Uterus (tissue), 4 donors: ENCODE data around the gene DUSP8. TPM values are rescaled to one million over a fixed set of nuclear protein-coding genes. Genes with fewer than 3 reads are reported as not detected.
A peak's percentile ranks its signal among the peaks of the same experiment; 100 is the strongest.
"Not testable (repeated sequence)": the region's sequence is repeated elsewhere in the genome, so short reads cannot be mapped to it uniquely, and the experiment has no call there.

Experiments
- DNase-seq, 2 donors: peaks; one replicate each; pipeline ENCODE4 v3.0.0-alpha.2; 2019 to 2020
- H3K27ac ChIP-seq, 2 donors: fragments of 200-600 bp; sonication (generic); 1 replicate in 1 of 2; 2 replicates in 1 of 2; pipeline ENCODE4 v1.5.1; 2016 to 2018
- H3K27me3 ChIP-seq, 2 donors: fragments of 200-600 bp; sonication (generic); one replicate each; pipeline ENCODE4 v1.5.1; 2018 to 2019; ENCODE audit warnings: control low read depth in 1 of 2
- H3K36me3 ChIP-seq, 2 donors: fragments of 200-600 bp; sonication (generic); one replicate each; pipeline ENCODE4 v1.5.1; 2019; ENCODE audit warnings: control low read depth in 1 of 2
- H3K4me1 ChIP-seq, 2 donors: fragments of 200-600 bp; sonication (generic); one replicate each; pipeline ENCODE4 v1.5.1; 2018 to 2019; ENCODE audit warnings: control low read depth in 1 of 2
- H3K4me3 ChIP-seq, 2 donors: fragments of 200-600 bp; sonication (generic); 1 replicate in 1 of 2; 2 replicates in 1 of 2; pipeline ENCODE4 v1.5.1; 2018 to 2019; ENCODE audit warnings: mild to moderate bottlenecking in 1 of 2
- H3K9me3 ChIP-seq, 2 donors: fragments of 200-600 bp; sonication (generic); one replicate each; pipeline ENCODE4 v1.5.1; 2019; ENCODE audit warnings: control low read depth in 1 of 2
- POLR2A ChIP-seq, 2 donors: fragments of 450-650 bp; IDR thresholded peaks; one replicate each; pipeline ENCODE4 v1.6.1; 2016; ENCODE audit warnings: antibody characterized with exemption in 2 of 2, mild to moderate bottlenecking in 1 of 2, moderate library complexity in 1 of 2
- intact Hi-C: fragments of 100-400 bp; cut with DNase I; formaldehyde crosslinking; loops from one replicate; pipeline ENCODE4 v1.15.1; 2023; ENCODE audit warnings: low total_unique reads
- total RNA-seq, 4 donors: library from RNA; depleted of rRNA in 3 of 4; stranded (reverse); fragments of >200 nt in 3 of 4; gene quantifications; one replicate each; pipeline versions ENCODE4 v1.1.0 to v1.2.4, GENCODE V29; 2014 to 2023
- TF ChIP-seq, protein P1 (sequence below), 4 experiments: fragments of 200-600 bp in 2 of 4; fragments of 450-650 bp in 2 of 4; sonication (generic) in 2 of 4; IDR thresholded peaks; one replicate each; pipeline ENCODE4 v1.5.1; 2016 to 2019; ENCODE audit warnings: antibody characterized with exemption in 4 of 4, mild to moderate bottlenecking in 2 of 4, moderate library complexity in 1 of 4
- donor health status: DM: yes; HTN: yes; CAD: no.

Gene DUSP8
- 10 to 100 TPM in 1 of 4 donors, 1 to 10 TPM in 2, under 1 TPM in 1; under 0.01 to 21.7 (median 3.1) TPM for total RNA-seq

GRCh38 chr11:1572197-1573076, at the start of gene DUSP8:
Gene DUSP8 (minus strand): TSS chr11:1572271. CDS start chr11:1565826, 6,445 bp downstream.
- peak within 1 kb of the TSS; percentile 38 to 53 for H3K4me3 ChIP-seq
- peak; percentile 62 to 76 for TF ChIP-seq POLR2A (IDR thresholded peaks at IDR 0.05)
- TF ChIP-seq, protein P1, sequence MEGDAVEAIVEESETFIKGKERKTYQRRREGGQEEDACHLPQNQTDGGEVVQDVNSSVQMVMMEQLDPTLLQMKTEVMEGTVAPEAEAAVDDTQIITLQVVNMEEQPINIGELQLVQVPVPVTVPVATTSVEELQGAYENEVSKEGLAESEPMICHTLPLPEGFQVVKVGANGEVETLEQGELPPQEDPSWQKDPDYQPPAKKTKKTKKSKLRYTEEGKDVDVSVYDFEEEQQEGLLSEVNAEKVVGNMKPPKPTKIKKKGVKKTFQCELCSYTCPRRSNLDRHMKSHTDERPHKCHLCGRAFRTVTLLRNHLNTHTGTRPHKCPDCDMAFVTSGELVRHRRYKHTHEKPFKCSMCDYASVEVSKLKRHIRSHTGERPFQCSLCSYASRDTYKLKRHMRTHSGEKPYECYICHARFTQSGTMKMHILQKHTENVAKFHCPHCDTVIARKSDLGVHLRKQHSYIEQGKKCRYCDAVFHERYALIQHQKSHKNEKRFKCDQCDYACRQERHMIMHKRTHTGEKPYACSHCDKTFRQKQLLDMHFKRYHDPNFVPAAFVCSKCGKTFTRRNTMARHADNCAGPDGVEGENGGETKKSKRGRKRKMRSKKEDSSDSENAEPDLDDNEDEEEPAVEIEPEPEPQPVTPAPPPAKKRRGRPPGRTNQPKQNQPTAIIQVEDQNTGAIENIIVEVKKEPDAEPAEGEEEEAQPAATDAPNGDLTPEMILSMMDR (IDR thresholded peaks at IDR 0.05): no peak
- DNase-seq: peak; percentile 91
- H3K27ac ChIP-seq: peak within 1 kb of the TSS; percentile 69 to 78
- peaks cover 0 to 5% of the 10 kb centered on the region in 2 donors for H3K27me3 ChIP-seq
- no peaks in the 10 kb centered on the region for H3K36me3 ChIP-seq
- H3K9me3 ChIP-seq: no peaks in the 10 kb centered on the region
- intact Hi-C loops: no loop called here
- peaks cover 0 to 36% of the 10 kb centered on the region in 2 donors for H3K4me1 ChIP-seq

DNA sequence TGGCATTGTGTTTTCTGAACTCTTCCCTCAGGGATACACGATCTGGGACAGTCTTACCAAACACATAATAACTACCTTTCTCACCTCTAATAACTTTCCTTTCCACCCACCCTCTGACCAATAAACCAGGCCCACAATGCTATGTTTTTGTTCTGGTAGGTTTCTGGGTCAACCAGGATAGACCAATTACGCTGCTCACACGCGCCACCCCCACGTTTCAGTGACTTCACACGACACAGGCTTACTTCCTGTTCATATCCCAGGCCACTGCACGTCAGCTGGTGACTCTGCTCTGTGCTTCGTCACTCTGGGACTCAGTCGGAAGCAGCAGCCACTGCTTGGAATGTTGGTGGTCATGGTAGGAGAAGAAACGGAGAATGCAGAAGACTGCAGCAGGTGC, 47.4 kb upstream of the DUSP8 start:
- Histone ChIP-seq H3K9me3 (no peaks in the 10 kb centered on the region), H3K36me3 (no peaks in the 10 kb centered on the region), H3K4me1 (no peaks in the 10 kb centered on the region), H3K4me3 (no peak overlapping the region), H3K27ac (no peak overlapping the region), H3K27me3 (no peaks in the 10 kb centered on the region)
- intact Hi-C loops: no loop called here
- no peak for DNase-seq
- TF ChIP-seq, protein P1 (IDR thresholded peaks at IDR 0.05): no peak
- TF ChIP-seq POLR2A (IDR thresholded peaks at IDR 0.05): no peak

DNA sequence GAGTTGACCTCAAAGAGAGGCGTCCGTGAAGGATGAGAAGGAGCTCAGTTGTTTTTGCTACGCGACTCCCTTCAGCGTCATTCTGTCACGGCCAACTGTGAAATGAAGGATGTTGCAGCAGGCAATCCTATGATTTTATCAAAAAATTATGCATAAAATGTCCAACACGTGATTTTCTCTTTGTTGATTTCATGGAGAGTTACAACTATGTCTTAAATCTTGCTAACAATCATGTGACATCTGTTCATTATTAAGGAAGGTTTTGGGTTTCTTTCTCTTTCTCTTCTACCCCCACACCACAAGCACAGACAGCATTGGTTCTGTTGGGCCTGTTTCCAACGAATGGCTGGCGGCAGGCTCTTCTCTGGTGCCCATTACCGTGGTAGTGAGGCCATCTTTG, 46.2 kb upstream of the DUSP8 start:
- H3K9me3 ChIP-seq: no peaks in the 10 kb centered on the region
- no peaks in the 10 kb centered on the region for H3K36me3 ChIP-seq
- no peak overlapping the region for H3K4me3 ChIP-seq
- H3K4me1 ChIP-seq: no peaks in the 10 kb centered on the region
- no peak for DNase-seq
- no peaks in the 10 kb centered on the region for H3K27me3 ChIP-seq
- intact Hi-C loops: no loop called here
- TF ChIP-seq, protein P1 (IDR thresholded peaks at IDR 0.05): no peak
- no peak for TF ChIP-seq POLR2A (IDR thresholded peaks at IDR 0.05)
- H3K27ac ChIP-seq: no peak overlapping the region

- no peaks in the 10 kb centered on the region for H3K27me3 ChIP-seq
- intact Hi-C loops: no loop called here
These were observed 36.3 kb upstream of the DUSP8 start, which contains the start of gene KRTAP5-3 for GRCh38 chr11:1608363-1608762. Gene KRTAP5-3 (minus strand): TSS chr11:1608463. CDS start chr11:1608385, 78 bp downstream.

GRCh38 chr11:1607901-1608300, 35.8 kb upstream of the DUSP8 start:
- intact Hi-C loops, H3K4me1 ChIP-seq, H3K27ac ChIP-seq, H3K36me3 ChIP-seq, DNase-seq, H3K27me3 ChIP-seq, H3K9me3 ChIP-seq, H3K4me3 ChIP-seq: not testable (repeated sequence)

More at GRCh38 chr11:1608363-1608762, 36.3 kb upstream of the DUSP8 start, which contains the start of gene KRTAP5-3:
- no peak for DNase-seq
- Histone ChIP-seq H3K36me3 (no peaks in the 10 kb centered on the region), H3K9me3 (no peaks in the 10 kb centered on the region), H3K4me1 (no peaks in the 10 kb centered on the region), H3K27ac (no peak within 1 kb of the TSS), H3K4me3 (no peak within 1 kb of the TSS)
- TF ChIP-seq, protein P1 (IDR thresholded peaks at IDR 0.05): no peak
- no peak for TF ChIP-seq POLR2A (IDR thresholded peaks at IDR 0.05)

- H3K27me3 ChIP-seq, H3K27ac ChIP-seq, H3K4me3 ChIP-seq, intact Hi-C loops, H3K36me3 ChIP-seq, H3K4me1 ChIP-seq, H3K9me3 ChIP-seq, DNase-seq: not testable (repeated sequence)
These were observed 35.2 kb upstream of the DUSP8 start for GRCh38 chr11:1607156-1607845.

- intact Hi-C loops: not testable (repeated sequence)
These were observed 33.9 kb upstream of the DUSP8 start for GRCh38 chr11:1605923-1606322.

More at GRCh38 chr11:1605923-1606322, 33.9 kb upstream of the DUSP8 start:
- not testable (repeated sequence) for H3K27ac ChIP-seq, DNase-seq, H3K9me3 ChIP-seq, H3K27me3 ChIP-seq, H3K36me3 ChIP-seq, H3K4me1 ChIP-seq, H3K4me3 ChIP-seq
